Measurements from ENCODE around the gene ASTN1. TPM values are rescaled to one million over a fixed set of nuclear protein-coding genes. Genes with fewer than 3 reads are reported as not detected.

The ASTN1 gene
- total and polyA plus RNA-seq, 2 experiments from 2014 or later, result 1.1 TPM; not detected in 1

DNA sequence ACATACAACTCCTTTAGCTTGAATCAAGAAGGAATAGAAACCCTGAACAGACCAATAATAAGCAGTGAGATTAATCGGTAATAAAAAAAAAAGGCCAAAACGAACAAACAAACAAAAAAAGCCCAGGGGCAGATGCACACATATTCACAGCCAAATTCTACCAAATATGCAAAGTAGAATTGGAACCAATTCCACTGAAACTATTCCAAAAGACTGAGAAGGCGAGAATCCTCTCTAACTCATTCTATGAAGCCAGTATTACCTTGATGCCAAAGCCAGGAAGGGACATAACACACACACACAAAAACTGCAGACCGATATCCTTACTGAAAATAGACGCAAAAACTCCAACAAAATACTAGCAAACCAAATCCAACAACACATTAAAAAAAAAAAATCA is 161.6 kb downstream of the ASTN1 start:
- 70% methylated on average over 5 of the region's 5 CpGs for WGBS (ENCODE audit: low lambda C conversion rate, missing lambda C conversion rate)
- Histone ChIP-seq H3K79me2 (no peaks in the 10 kb centered on the region), H2AFZ (no peak overlapping the region), H4K20me1 (ENCODE audit: insufficient read depth, poor library complexity, severe bottlenecking) (no peaks in the 10 kb centered on the region), H3K4me1 (ENCODE audit: insufficient read depth) (no peaks in the 10 kb centered on the region), H3K4me3 (no peak overlapping the region), H3K27ac (no peak overlapping the region), H3K27me3 (no peaks in the 10 kb centered on the region), H3K36me3 (replicated peaks; ENCODE audit: insufficient read depth, low read depth) (peaks cover 3% of the 10 kb centered on the region), H3K9me3 (ENCODE audit: low read depth) (no peaks in the 10 kb centered on the region), H3K9me2 (replicated peaks; ENCODE audit: insufficient read depth) (no peaks in the 10 kb centered on the region), H3K4me2 (no peak overlapping the region)
- TF ChIP-seq CTCF (IDR thresholded peaks at IDR 0.05; ENCODE audit: poor library complexity) (no peak), EZH2 (IDR thresholded peaks at IDR 0.05; ENCODE audit: borderline replicate concordance) (no peak), EZH2phosphoT487 (IDR thresholded peaks at IDR 0.05; ENCODE audit: low read depth, severe bottlenecking, unreplicated experiment) (no peak)
- no peak for DNase-seq (ENCODE audit: low spot score)

GRCh38 chr1:177001556-177001955 is 163.0 kb downstream of the ASTN1 start:
- H4K20me1 ChIP-seq (ENCODE audit: insufficient read depth, poor library complexity, severe bottlenecking), result no peaks in the 10 kb centered on the region
- no peak overlapping the region for H2AFZ ChIP-seq
- H3K36me3 ChIP-seq (replicated peaks; ENCODE audit: insufficient read depth, low read depth), result peaks cover 3% of the 10 kb centered on the region
- H3K4me1 ChIP-seq (ENCODE audit: insufficient read depth), result no peaks in the 10 kb centered on the region
- TF ChIP-seq EZH2phosphoT487 (IDR thresholded peaks at IDR 0.05; ENCODE audit: low read depth, severe bottlenecking, unreplicated experiment), result no peak
- TF ChIP-seq CTCF (IDR thresholded peaks at IDR 0.05; ENCODE audit: poor library complexity), result no peak
- no peak for TF ChIP-seq EZH2 (IDR thresholded peaks at IDR 0.05; ENCODE audit: borderline replicate concordance)
- H3K4me2 ChIP-seq, result no peak overlapping the region
- H3K9me2 ChIP-seq (replicated peaks; ENCODE audit: insufficient read depth), result no peaks in the 10 kb centered on the region
- no peaks in the 10 kb centered on the region for H3K79me2 ChIP-seq
- no peaks in the 10 kb centered on the region for H3K9me3 ChIP-seq (ENCODE audit: low read depth)
- no peak for DNase-seq (ENCODE audit: low spot score)
- no peak overlapping the region for H3K27ac ChIP-seq
- no peak overlapping the region for H3K4me3 ChIP-seq
- WGBS (ENCODE audit: low lambda C conversion rate, missing lambda C conversion rate), result 85% methylated on average over 2 of the region's 2 CpGs
- no peaks in the 10 kb centered on the region for H3K27me3 ChIP-seq

GRCh38 chr1:176998183-176998795 is 166.2 kb downstream of the ASTN1 start:
- no peak overlapping the region for H3K4me3 ChIP-seq

More at GRCh38 chr1:176998183-176998795, 166.2 kb downstream of the ASTN1 start:
- Histone ChIP-seq H3K27ac (no peak overlapping the region), H3K36me3 (replicated peaks; ENCODE audit: insufficient read depth, low read depth) (peaks cover 3% of the 10 kb centered on the region), H3K79me2 (no peaks in the 10 kb centered on the region), H3K27me3 (no peaks in the 10 kb centered on the region), H3K4me1 (ENCODE audit: insufficient read depth) (no peaks in the 10 kb centered on the region), H4K20me1 (ENCODE audit: insufficient read depth, poor library complexity, severe bottlenecking) (no peaks in the 10 kb centered on the region), H2AFZ (no peak overlapping the region), H3K9me2 (replicated peaks; ENCODE audit: insufficient read depth) (no peaks in the 10 kb centered on the region), H3K9me3 (ENCODE audit: low read depth) (no peaks in the 10 kb centered on the region), H3K4me2 (no peak overlapping the region)
- WGBS (ENCODE audit: low lambda C conversion rate, missing lambda C conversion rate), result 87% methylated on average over 5 of the region's 5 CpGs
- no peak for DNase-seq (ENCODE audit: low spot score)
- no peak for TF ChIP-seq EZH2phosphoT487 (IDR thresholded peaks at IDR 0.05; ENCODE audit: low read depth, severe bottlenecking, unreplicated experiment)
- TF ChIP-seq EZH2 (IDR thresholded peaks at IDR 0.05; ENCODE audit: borderline replicate concordance), result no peak
- TF ChIP-seq CTCF (IDR thresholded peaks at IDR 0.05; ENCODE audit: poor library complexity), result no peak
